ENCODE results near the gene ABCA1.
A peak's percentile ranks its signal among the peaks of the same experiment; 100 is the strongest.

The ABCA1 gene

GRCh38 chr9:104970271-104970987 lies 42.5 kb upstream of the ABCA1 start:
- Histone ChIP-seq H3K9ac (ENCODE audit: low read length) (no peak overlapping the region), H4K20me1 (ENCODE audit: low read depth, low read length) (no peaks in the 10 kb centered on the region), H3K36me3 (ENCODE audit: low read length) (no peaks in the 10 kb centered on the region), H3K4me2 (ENCODE audit: low read depth, low read length, poor library complexity, severe bottlenecking) (no peak overlapping the region), H3F3A (ENCODE audit: insufficient read depth) (no peaks in the 10 kb centered on the region), H3K27ac (ENCODE audit: low read depth, low read length) (no peak overlapping the region), H3K27me3 (ENCODE audit: low read length) (no peaks in the 10 kb centered on the region), H3K9me2 (replicated peaks; ENCODE audit: insufficient read depth, low read length) (no peaks in the 10 kb centered on the region), H2AFZ (ENCODE audit: low read depth, low read length, severe bottlenecking) (no peak overlapping the region), H3K4me3 (ENCODE audit: insufficient read depth, low read length, poor library complexity, severe bottlenecking) (no peak overlapping the region), H3K79me2 (ENCODE audit: insufficient read depth, low read length) (no peaks in the 10 kb centered on the region), H3K9me3 (ENCODE audit: insufficient read depth, low read length) (no peaks in the 10 kb centered on the region)
- no peak for TF ChIP-seq EZH2phosphoT487 (conservative IDR thresholded peaks at IDR 0.05; ENCODE audit: low read length)
- TF ChIP-seq CTCF (IDR thresholded peaks at IDR 0.05; ENCODE audit: insufficient read depth, low read length, poor library complexity, severe bottlenecking), result no peak

- H3K36me3 ChIP-seq (ENCODE audit: low read length), result no peaks in the 10 kb centered on the region
- H3K9me2 ChIP-seq (replicated peaks; ENCODE audit: insufficient read depth, low read length), result no peaks in the 10 kb centered on the region
- no peaks in the 10 kb centered on the region for H3K27me3 ChIP-seq (ENCODE audit: low read length)
- no peaks in the 10 kb centered on the region for H3K9me3 ChIP-seq (ENCODE audit: insufficient read depth, low read length)
- no peak overlapping the region for H3K4me3 ChIP-seq (ENCODE audit: insufficient read depth, low read length, poor library complexity, severe bottlenecking)
- H3K79me2 ChIP-seq (ENCODE audit: insufficient read depth, low read length), result no peaks in the 10 kb centered on the region
- H3K4me2 ChIP-seq (ENCODE audit: low read depth, low read length, poor library complexity, severe bottlenecking), result no peak overlapping the region
- H3K9ac ChIP-seq (ENCODE audit: low read length), result no peak overlapping the region
- H2AFZ ChIP-seq (ENCODE audit: low read depth, low read length, severe bottlenecking), result no peak overlapping the region
- no peaks in the 10 kb centered on the region for H3F3A ChIP-seq (ENCODE audit: insufficient read depth)
- H3K27ac ChIP-seq (ENCODE audit: low read depth, low read length), result no peak overlapping the region
- no peaks in the 10 kb centered on the region for H4K20me1 ChIP-seq (ENCODE audit: low read depth, low read length)
- TF ChIP-seq EZH2phosphoT487 (conservative IDR thresholded peaks at IDR 0.05; ENCODE audit: low read length) (no peak), CTCF (IDR thresholded peaks at IDR 0.05; ENCODE audit: insufficient read depth, low read length, poor library complexity, severe bottlenecking) (no peak)
Observed at GRCh38 chr9:104969116-104969515, 41.2 kb upstream of the ABCA1 start.

- peak overlapping the region; percentile 74 for H3K27ac ChIP-seq (ENCODE audit: low read depth, low read length)
- H3K4me3 ChIP-seq (ENCODE audit: insufficient read depth, low read length, poor library complexity, severe bottlenecking), result peak overlapping the region; percentile 94
- peak overlapping the region; percentile 100 for H2AFZ ChIP-seq (ENCODE audit: low read depth, low read length, severe bottlenecking)
- H3K4me2 ChIP-seq (ENCODE audit: low read depth, low read length, poor library complexity, severe bottlenecking), result peak overlapping the region; percentile 84
- H3K36me3 ChIP-seq (ENCODE audit: low read length), result no peaks in the 10 kb centered on the region
- H3K79me2 ChIP-seq (ENCODE audit: insufficient read depth, low read length), result no peaks in the 10 kb centered on the region
- no peaks in the 10 kb centered on the region for H3K9me2 ChIP-seq (replicated peaks; ENCODE audit: insufficient read depth, low read length)
- H3K9ac ChIP-seq (ENCODE audit: low read length), result peak overlapping the region; percentile 71
- no peaks in the 10 kb centered on the region for H3F3A ChIP-seq (ENCODE audit: insufficient read depth)
- H4K20me1 ChIP-seq (ENCODE audit: low read depth, low read length), result no peaks in the 10 kb centered on the region
- H3K9me3 ChIP-seq (ENCODE audit: insufficient read depth, low read length), result no peaks in the 10 kb centered on the region
- TF ChIP-seq EZH2phosphoT487 (conservative IDR thresholded peaks at IDR 0.05; ENCODE audit: low read length) (no peak), CTCF (IDR thresholded peaks at IDR 0.05; ENCODE audit: insufficient read depth, low read length, poor library complexity, severe bottlenecking) (no peak)
- H3K27me3 ChIP-seq (ENCODE audit: low read length), result no peaks in the 10 kb centered on the region
Observed at GRCh38 chr9:104968025-104968982, 40.3 kb upstream of the ABCA1 start.

Data from SU-DHL-6 (cell line).